HG03045 (cell line): ENCODE measurements around the gene SCYL1.

Experiments used
- ATAC-seq: cut with Tn5 transposase; IDR thresholded peaks from one replicate; pipeline ENCODE4 v1.9.1; 2021; ENCODE audit warnings: mild to moderate bottlenecking, moderate library complexity; ENCODE audit not compliant: unreplicated experiment

SCYL1 gene

DNA sequence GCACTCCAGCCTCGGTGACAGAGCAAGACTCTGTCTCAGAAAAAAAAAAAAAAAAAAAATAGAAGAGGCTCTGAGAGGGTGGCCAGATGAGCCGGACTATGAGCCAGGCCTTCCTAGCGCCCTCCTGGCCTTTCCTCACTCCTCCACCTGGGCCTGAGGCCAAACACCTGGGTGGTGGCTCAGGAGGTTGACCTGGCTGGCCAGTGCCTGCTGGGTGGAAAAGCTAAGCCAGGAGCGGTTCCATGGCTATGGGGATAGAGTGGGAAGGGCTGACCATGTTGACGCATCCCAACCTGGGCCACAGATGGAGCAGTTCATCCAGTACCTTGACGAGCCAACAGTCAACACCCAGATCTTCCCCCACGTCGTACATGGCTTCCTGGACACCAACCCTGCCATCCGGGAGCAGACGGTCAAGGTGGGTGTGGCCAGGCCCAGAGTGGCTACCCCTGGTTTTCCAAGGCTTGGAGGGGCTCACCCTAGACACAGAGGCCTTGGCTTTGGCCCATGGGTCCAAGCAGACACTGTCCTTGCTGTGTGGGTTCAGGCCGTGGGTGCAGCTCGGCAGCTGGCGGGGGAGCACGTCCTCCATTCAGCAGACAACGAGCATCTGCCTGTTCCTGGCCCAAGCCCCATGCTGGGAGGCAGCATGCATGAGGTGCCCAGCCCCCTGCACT is 7.6 kb downstream of the SCYL1 start:
- no peak for ATAC-seq

GRCh38 chr11:65535102-65535501 is 10.2 kb downstream of the SCYL1 start:
- no peak for ATAC-seq

- ATAC-seq: no peak
Measured at GRCh38 chr11:65536412-65537295, 11.8 kb downstream of the SCYL1 start.

- no peak for ATAC-seq
Measured at GRCh38 chr11:65537296-65537597, 12.4 kb downstream of the SCYL1 start.

DNA sequence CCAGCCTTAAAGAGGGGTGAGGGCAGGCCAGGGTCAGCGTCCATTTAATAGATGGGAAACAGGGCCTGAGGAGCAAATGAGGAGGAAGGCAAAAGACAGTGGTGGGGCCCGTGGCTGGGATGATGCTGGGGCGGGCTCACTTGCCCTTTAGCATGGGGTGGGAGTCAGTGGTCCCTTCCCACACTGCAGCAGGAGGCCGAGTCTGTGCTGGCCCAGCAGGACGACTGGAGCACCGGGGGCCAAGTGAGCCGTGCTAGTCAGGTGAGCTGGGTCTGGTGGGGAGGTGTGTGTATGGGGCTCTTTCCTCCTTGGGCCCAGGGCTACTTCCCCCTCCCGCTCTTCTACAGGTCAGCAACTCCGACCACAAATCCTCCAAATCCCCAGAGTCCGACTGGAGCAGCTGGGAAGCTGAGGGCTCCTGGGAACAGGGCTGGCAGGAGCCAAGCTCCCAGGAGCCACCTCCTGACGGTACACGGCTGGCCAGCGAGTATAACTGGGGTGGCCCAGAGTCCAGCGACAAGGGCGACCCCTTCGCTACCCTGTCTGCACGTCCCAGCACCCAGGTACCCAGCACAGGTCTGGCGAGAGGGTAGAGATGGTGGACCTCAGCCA is 12.8 kb downstream of the SCYL1 start:
- ATAC-seq: no peak

DNA sequence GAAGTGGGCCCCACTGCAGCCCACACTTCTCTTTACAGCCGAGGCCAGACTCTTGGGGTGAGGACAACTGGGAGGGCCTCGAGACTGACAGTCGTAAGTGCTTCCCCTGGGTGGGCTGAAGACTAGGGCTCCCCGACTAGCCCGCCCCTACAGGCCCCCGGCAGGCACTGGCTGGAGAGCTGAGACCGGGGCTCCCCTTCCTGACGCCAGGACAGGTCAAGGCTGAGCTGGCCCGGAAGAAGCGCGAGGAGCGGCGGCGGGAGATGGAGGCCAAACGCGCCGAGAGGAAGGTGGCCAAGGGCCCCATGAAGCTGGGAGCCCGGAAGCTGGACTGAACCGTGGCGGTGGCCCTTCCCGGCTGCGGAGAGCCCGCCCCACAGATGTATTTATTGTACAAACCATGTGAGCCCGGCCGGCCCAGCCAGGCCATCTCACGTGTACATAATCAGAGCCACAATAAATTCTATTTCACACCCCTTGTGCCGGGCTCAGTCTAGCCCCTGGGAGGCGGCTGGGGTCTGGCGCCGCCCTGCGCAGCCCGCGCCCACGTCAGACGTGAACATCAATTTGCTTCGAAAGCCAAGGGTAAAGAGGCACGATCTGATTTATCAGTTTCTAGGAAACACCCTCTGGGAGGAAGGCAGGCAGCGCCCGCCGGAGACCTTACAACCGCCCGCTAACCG is 13.5 kb downstream of the SCYL1 start:
- ATAC-seq: no peak

DNA sequence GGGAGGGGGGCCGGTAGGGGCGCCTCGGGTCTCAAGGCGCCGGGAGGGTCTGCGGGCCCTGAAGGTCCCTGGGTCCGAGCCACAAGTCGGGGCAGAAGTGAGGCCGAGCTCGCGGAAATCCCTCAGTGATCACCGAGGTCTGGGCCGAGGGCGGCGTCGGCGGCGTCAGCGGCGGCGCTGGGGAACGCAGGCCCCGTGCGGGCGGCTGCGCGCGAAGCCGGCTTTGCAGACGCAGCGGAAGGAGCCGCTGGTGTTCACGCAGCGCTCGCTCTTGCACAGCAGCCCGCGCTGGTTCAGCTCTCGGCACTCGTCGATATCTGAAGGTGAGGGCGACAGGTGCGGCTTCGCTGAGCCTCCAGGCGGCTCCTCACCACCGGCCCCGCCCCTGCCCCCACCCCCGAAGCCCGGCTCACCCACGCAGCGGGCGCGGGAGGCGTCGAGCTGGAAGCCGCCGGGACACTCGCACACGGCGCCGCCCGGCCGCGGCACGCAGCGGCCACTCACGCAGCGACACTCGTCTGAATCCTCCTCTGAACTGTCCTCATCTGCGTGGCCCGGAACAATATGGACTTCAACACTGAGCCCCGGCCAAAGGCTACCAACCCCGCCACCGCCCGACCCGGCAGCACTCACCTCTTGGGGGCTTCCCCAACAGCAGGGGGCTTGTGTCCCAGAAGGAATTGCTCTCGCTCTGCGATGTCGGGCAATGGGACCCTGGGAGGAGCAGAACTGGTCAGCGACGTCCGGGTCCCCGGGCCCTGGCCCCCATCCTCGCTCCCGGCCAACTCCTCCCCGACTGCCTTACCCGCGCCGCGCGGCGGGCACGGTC is 14.2 kb downstream of the SCYL1 start:
- ATAC-seq: no peak

DNA sequence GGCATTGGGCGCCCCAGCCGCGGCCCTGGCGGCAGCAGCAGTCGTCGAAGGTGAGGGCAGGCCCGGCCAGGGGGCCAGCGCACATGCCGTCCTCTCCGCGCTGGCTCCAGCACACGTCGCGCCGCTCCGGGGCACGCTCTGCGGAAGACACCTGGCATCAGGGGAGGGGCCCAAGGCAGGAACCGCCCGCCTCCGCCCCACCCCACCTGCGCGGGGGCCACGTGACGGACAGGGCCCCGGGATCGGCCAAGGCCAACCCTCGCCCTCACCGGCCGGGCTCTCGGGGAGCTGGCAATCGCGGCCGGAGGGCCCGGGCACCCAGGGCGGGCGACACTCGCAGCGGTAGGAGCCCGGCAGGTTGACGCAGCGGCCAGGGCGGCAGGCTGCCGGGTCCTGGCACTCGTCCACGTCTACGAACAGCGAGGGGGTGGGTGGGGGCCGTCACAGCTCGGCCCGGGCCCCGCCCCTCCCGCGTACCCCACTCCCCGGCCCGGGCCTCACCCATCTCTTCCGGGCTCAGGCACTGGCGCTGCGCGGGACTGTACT is 14.9 kb downstream of the SCYL1 start:
- peak; percentile 46 for ATAC-seq

GRCh38 chr11:65540290-65541092 is 15.6 kb downstream of the SCYL1 start:
- ATAC-seq: peak; percentile 56

- no peak for ATAC-seq
Measured at GRCh38 chr11:65541093-65541982, 16.5 kb downstream of the SCYL1 start.

GRCh38 chr11:65542738-65543390 is 18.0 kb downstream of the SCYL1 start:
- no peak for ATAC-seq

DNA sequence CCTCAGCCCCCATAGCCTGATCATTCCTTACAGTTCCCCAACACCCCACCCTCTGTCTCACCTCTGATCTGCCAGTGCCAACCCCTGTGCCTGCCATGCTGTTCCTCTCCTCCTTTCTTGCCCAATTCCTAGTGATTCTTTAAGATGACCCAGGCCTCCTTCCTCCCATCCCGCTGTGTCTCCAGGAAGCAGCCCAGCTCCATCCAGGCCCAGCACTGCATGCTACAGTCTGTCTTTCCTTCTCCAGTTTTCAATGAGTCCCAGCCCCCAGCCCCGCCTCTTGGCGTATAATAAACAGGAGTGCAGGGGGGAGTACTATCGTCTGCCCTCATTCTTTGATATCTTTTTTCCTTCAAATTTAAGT is 21.0 kb downstream of the SCYL1 start:
- no peak for ATAC-seq

GRCh38 chr11:65546217-65546958 is 21.5 kb downstream of the SCYL1 start:
- ATAC-seq: peak; percentile 64

DNA sequence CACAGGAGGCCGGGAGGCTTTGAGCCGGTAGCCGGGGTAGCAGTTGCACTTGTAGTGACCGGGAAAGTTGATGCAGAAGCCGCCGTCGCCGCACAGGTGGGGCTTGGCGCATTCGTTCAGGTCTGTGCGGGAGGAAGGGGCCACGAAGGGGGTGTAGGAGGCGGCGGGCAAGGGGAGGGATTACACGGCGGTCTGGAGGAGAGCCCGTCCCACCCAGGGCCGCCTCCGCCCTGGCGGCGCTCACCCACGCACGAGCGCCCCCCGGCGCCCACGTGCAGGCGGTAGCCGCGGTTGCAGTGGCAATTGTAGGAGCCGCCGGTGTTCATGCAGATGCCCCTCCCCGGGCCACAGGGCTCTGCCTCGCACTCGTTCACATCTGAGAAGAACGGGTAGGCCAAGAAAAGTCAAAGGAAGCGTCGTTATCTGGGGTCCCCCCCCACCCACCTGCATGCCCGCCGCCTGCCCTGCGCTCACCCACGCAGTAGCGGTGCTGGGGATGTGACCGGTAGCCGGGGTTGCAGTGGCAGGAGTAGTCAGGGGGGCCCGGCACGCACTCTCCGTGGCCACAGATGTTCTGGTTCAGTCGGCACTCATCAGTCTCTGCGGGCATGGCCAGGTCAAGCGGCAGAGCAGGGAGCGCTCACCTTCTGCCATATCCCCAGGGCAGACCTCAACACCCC is 22.7 kb downstream of the SCYL1 start:
- ATAC-seq: no peak

GRCh38 chr11:65548395-65548794 is 23.5 kb downstream of the SCYL1 start:
- no peak for ATAC-seq

DNA sequence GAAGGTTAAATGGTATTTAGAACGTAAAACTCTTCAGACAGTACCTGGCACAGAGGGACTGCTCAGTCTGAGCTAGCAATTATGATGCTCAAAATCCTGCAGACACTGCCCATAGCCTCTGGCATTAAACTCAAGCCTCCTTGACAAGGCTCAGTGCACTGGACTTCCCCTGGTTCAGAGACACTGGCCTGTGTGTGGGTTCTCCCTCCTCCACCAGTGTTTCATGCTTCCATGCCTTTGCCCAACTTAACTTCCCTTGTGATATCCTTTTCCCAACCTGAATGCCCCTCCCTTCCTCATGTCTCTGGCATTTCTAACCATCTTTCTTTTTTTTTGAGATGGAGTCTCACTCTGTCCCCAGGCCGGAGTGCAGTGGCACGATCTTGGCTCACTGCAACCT is 24.2 kb downstream of the SCYL1 start:
- ATAC-seq: no peak
